GM23338 (cell line): Measurements from ENCODE around the gene LDHA. TPM values are rescaled to one million over a fixed set of nuclear protein-coding genes. Genes with fewer than 3 reads are reported as not detected.
"Not testable (repeated sequence)": the region's sequence is repeated elsewhere in the genome, so short reads cannot be mapped to it uniquely, and the experiment has no call there.

Experiments used
- ATAC-seq: fragments of 200-7000 bp; cut with Tn5 transposase; 3 replicates; pipeline ENCODE4 v1.9.1; 2020
- DNase-seq: peaks from one replicate; pipeline ENCODE4 v3.0.0-alpha.2; 2015; ENCODE audit warnings: low spot score
- H2AFZ ChIP-seq: fragments of 200-600 bp; sonication (generic); 2 replicates; pipeline ENCODE4 v1.8.0; 2016; ENCODE audit warnings: antibody characterized with exemption, mild to moderate bottlenecking, moderate library complexity
- H3F3A ChIP-seq: fragments of 200-600 bp; sonication (generic); replicated peaks from 2 replicates; pipeline ENCODE4 v1.8.0; 2017; ENCODE audit warnings: antibody characterized with exemption, mixed run types, low read depth
- H3K27ac ChIP-seq: fragments of 200-600 bp; sonication (generic); 2 replicates; pipeline ENCODE4 v1.6.1; 2016; ENCODE audit warnings: low read depth
- H3K27me3 ChIP-seq: fragments of 200-600 bp; sonication (generic); 2 replicates; pipeline ENCODE4 v1.8.0; 2016; ENCODE audit warnings: mild to moderate bottlenecking, mixed run types, moderate library complexity; ENCODE audit not compliant: insufficient read depth
- H3K36me3 ChIP-seq: fragments of 200-600 bp; sonication (generic); 2 replicates; pipeline ENCODE4 v1.8.0; 2016; ENCODE audit warnings: mild to moderate bottlenecking; ENCODE audit not compliant: insufficient read depth
- H3K4me1 ChIP-seq: fragments of 200-600 bp; sonication (generic); 2 replicates; pipeline ENCODE4 v1.8.0; 2016; ENCODE audit warnings: mild to moderate bottlenecking, moderate library complexity; ENCODE audit not compliant: insufficient read depth
- H3K4me2 ChIP-seq: fragments of 200-600 bp; sonication (generic); 2 replicates; pipeline ENCODE4 v1.7.1; 2017; ENCODE audit warnings: mixed run types
- H3K4me3 ChIP-seq: fragments of 200-600 bp; sonication (generic); 2 replicates; pipeline ENCODE4 v1.6.1; 2016; ENCODE audit warnings: mixed run types
- H3K79me2 ChIP-seq: fragments of 200-600 bp; sonication (generic); replicated peaks from 2 replicates; pipeline ENCODE4 v1.8.0; 2017; ENCODE audit warnings: mild to moderate bottlenecking; ENCODE audit not compliant: insufficient read depth
- H3K9me2 ChIP-seq: fragments of 200-600 bp; sonication (generic); 2 replicates; pipeline ENCODE4 v1.8.0; 2017; ENCODE audit not compliant: insufficient read depth
- H4K20me1 ChIP-seq: fragments of 200-600 bp; sonication (generic); replicated peaks from 2 replicates; pipeline ENCODE4 v1.8.0; 2017; ENCODE audit warnings: mild to moderate bottlenecking; ENCODE audit not compliant: insufficient read depth
- H3K27ac Mint-ChIP-seq: 2 replicates; pipeline ENCODE4 v1.8.0; 2020; ENCODE audit warnings: inconsistent platforms, mild to moderate bottlenecking, moderate library complexity, mixed read lengths
- H3K27me3 Mint-ChIP-seq: 3 replicates; pipeline ENCODE4 v1.8.0; 2022; ENCODE audit warnings: low read depth, mild to moderate bottlenecking, moderate library complexity, mixed read lengths, inconsistent platforms; ENCODE audit not compliant: insufficient read depth, poor library complexity
- H3K36me3 Mint-ChIP-seq: 3 replicates; pipeline ENCODE4 v1.8.0; 2021; ENCODE audit warnings: low read depth, mild to moderate bottlenecking, inconsistent platforms, moderate library complexity, mixed read lengths
- H3K4me1 Mint-ChIP-seq: 3 replicates; pipeline ENCODE4 v1.8.0; 2020; ENCODE audit warnings: mild to moderate bottlenecking, inconsistent platforms, mixed read lengths
- H3K4me3 Mint-ChIP-seq: 3 replicates; pipeline ENCODE4 v1.8.0; 2021; ENCODE audit warnings: moderate library complexity, mild to moderate bottlenecking, inconsistent platforms, mixed read lengths
- H3K9me3 Mint-ChIP-seq: 3 replicates; pipeline ENCODE4 v1.8.0; 2020; ENCODE audit warnings: moderate library complexity, mild to moderate bottlenecking, inconsistent platforms, mixed read lengths
- CREB1 ChIP-seq: fragments of 250-450 bp; sonication (Bioruptor Pico); IDR thresholded peaks from 2 replicates; pipeline ENCODE4 v1.5.0; 2020; ENCODE audit warnings: low read depth, mild to moderate bottlenecking, moderate library complexity
- EZH2 ChIP-seq: fragments of 200-600 bp; sonication (generic); IDR thresholded peaks from one replicate; pipeline ENCODE4 v1.8.0; 2017; ENCODE audit warnings: antibody characterized with exemption, mild to moderate bottlenecking, low read depth; ENCODE audit not compliant: unreplicated experiment
- JUNB ChIP-seq: IDR thresholded peaks from one replicate; pipeline ENCODE4 v1.6.1; 2016; ENCODE audit warnings: antibody characterized with exemption; ENCODE audit not compliant: unreplicated experiment
- STAT1 ChIP-seq: IDR thresholded peaks from one replicate; pipeline ENCODE4 v1.6.1; 2016; ENCODE audit warnings: antibody characterized with exemption; ENCODE audit not compliant: unreplicated experiment
- ZNF114 ChIP-seq: fragments of 250-450 bp; sonication (Bioruptor Pico); IDR thresholded peaks from 2 replicates; pipeline ENCODE4 v1.5.0; 2020; ENCODE audit warnings: mild to moderate bottlenecking, moderate library complexity
- ZNF331 ChIP-seq: fragments of 250-450 bp; sonication (Bioruptor Pico); IDR thresholded peaks from 2 replicates; pipeline ENCODE4 v1.5.0; 2020; ENCODE audit warnings: low read depth, mild to moderate bottlenecking, moderate library complexity
- polyA plus RNA-seq: library from polyadenylated mRNA; unstranded; fragments of >200 nt; fragmentation: Nextera tagmentation; extraction: Ambion mirVana; gene quantifications from 2 replicates; pipeline ENCODE4 v1.2.1, GENCODE V29; 2016
- total RNA-seq: library from RNA; depleted of rRNA; stranded (reverse); fragments of >200 nt; shearing (Covaris generic); gene quantifications from 2 replicates; pipeline ENCODE4 v1.2.3, GENCODE V29; 2014
- TF ChIP-seq, protein P1 (sequence below): fragments of 250-450 bp; sonication (Bioruptor Pico); IDR thresholded peaks from 2 replicates; pipeline ENCODE4 v1.5.0; 2020; ENCODE audit warnings: mild to moderate bottlenecking, moderate library complexity
- TF ChIP-seq, protein P2 (sequence below): IDR thresholded peaks from 2 replicates; pipeline ENCODE4 v1.6.1; 2016; ENCODE audit warnings: antibody characterized with exemption

The LDHA gene
- total and polyA plus RNA-seq, 2 experiments from 2014 or later, result 432 to 467 TPM

DNA sequence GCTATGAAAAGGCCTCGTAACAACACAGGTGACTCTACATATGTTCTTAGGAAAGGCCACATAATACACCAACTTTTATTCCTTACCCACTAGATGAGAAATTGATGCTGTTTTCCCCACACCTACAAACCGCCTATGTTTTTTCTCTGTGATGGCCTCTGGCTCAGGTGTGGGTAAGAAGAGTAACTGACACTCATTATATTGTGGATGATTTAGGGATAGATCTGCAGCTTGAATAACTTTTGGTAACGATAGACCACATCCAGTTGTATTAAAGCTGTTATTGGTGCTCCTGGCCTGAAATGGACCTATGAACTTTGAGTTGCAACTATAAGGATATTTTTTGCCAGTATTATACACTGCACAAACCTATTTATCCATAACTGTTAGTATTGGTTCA lies 3.6 kb downstream of the LDHA start (continued):
- TF ChIP-seq, protein P1, sequence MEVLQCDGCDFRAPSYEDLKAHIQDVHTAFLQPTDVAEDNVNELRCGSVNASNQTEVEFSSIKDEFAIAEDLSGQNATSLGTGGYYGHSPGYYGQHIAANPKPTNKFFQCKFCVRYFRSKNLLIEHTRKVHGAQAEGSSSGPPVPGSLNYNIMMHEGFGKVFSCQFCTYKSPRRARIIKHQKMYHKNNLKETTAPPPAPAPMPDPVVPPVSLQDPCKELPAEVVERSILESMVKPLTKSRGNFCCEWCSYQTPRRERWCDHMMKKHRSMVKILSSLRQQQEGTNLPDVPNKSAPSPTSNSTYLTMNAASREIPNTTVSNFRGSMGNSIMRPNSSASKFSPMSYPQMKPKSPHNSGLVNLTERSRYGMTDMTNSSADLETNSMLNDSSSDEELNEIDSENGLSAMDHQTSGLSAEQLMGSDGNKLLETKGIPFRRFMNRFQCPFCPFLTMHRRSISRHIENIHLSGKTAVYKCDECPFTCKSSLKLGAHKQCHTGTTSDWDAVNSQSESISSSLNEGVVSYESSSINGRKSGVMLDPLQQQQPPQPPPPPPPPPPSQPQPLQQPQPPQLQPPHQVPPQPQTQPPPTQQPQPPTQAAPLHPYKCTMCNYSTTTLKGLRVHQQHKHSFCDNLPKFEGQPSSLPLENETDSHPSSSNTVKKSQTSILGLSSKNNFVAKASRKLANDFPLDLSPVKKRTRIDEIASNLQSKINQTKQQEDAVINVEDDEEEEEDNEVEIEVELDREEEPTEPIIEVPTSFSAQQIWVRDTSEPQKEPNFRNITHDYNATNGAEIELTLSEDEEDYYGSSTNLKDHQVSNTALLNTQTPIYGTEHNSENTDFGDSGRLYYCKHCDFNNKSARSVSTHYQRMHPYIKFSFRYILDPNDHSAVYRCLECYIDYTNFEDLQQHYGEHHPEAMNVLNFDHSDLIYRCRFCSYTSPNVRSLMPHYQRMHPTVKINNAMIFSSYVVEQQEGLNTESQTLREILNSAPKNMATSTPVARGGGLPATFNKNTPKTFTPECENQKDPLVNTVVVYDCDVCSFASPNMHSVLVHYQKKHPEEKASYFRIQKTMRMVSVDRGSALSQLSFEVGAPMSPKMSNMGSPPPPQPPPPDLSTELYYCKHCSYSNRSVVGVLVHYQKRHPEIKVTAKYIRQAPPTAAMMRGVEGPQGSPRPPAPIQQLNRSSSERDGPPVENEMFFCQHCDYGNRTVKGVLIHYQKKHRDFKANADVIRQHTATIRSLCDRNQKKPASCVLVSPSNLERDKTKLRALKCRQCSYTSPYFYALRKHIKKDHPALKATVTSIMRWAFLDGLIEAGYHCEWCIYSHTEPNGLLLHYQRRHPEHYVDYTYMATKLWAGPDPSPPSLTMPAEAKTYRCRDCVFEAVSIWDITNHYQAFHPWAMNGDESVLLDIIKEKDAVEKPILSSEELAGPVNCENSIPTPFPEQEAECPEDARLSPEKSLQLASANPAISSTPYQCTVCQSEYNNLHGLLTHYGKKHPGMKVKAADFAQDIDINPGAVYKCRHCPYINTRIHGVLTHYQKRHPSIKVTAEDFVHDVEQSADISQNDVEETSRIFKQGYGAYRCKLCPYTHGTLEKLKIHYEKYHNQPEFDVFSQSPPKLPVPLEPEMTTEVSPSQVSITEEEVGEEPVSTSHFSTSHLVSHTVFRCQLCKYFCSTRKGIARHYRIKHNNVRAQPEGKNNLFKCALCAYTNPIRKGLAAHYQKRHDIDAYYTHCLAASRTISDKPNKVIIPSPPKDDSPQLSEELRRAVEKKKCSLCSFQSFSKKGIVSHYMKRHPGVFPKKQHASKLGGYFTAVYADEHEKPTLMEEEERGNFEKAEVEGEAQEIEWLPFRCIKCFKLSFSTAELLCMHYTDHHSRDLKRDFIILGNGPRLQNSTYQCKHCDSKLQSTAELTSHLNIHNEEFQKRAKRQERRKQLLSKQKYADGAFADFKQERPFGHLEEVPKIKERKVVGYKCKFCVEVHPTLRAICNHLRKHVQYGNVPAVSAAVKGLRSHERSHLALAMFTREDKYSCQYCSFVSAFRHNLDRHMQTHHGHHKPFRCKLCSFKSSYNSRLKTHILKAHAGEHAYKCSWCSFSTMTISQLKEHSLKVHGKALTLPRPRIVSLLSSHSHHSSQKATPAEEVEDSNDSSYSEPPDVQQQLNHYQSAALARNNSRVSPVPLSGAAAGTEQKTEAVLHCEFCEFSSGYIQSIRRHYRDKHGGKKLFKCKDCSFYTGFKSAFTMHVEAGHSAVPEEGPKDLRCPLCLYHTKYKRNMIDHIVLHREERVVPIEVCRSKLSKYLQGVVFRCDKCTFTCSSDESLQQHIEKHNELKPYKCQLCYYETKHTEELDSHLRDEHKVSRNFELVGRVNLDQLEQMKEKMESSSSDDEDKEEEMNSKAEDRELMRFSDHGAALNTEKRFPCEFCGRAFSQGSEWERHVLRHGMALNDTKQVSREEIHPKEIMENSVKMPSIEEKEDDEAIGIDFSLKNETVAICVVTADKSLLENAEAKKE, result no peak
- TF ChIP-seq JUNB (no peak), ZNF331 (CRISPR knock-in tag) (no peak)

DNA sequence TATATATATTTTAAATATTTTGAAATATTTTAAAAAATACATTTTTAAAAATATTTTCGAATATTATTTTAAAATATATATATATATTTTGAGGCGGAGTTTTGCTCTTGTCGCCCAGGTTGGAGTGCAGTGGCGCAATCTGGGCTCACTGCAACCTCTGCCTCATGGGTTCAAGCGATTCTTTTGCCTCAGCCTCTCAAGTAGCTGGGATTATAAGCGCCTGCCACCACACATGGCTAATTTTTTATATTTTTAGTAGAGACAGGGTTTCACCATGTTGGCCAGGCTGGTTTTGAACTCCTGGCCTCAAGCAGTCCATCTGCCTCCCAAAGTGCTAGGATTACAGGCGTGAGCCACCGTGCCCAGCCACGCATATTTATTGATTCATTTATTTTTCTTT lies 6.7 kb downstream of the LDHA start:
- peaks cover 20% of the 10 kb centered on the region for H3K79me2 ChIP-seq
- not testable (repeated sequence) for H3K9me3 Mint-ChIP-seq, ATAC-seq, H3K4me1 Mint-ChIP-seq, H3K27ac Mint-ChIP-seq, H3F3A ChIP-seq, H3K27me3 ChIP-seq, H3K9me2 ChIP-seq, H3K4me1 ChIP-seq, DNase-seq, H3K27me3 Mint-ChIP-seq, H3K27ac ChIP-seq, H3K4me3 ChIP-seq, H2AFZ ChIP-seq, H3K4me2 ChIP-seq, H3K4me3 Mint-ChIP-seq
- H3K36me3 Mint-ChIP-seq, result peaks cover 84% of the 10 kb centered on the region
- peaks cover 75% of the 10 kb centered on the region for H3K36me3 ChIP-seq
- peaks cover 18% of the 10 kb centered on the region for H4K20me1 ChIP-seq

DNA sequence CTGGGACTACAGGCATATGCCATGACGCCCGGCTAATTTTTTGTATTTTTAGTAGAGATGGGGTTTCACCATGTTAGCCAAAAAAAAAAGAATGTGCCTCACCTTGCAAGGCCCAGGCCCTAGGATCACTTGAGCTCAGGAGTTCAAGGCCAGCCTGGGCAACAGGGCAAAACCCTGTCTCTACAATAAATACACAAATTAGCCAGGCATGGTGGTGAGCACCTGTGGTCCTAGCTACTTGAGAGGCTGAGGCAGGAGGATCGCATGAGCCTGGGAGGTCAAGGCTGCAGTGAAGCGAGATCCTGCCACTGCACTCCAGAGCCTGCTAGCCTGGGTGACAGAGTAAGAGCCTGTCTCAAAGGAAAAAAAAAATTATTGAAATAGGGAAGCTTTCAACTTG lies 9.7 kb downstream of the LDHA start:
- ATAC-seq (no peak), DNase-seq (no peak)
- H3K27me3 ChIP-seq, result no peaks in the 10 kb centered on the region
- H3K27ac ChIP-seq, result no peak overlapping the region
- no peak overlapping the region for H3K4me2 ChIP-seq
- H3K79me2 ChIP-seq, result no peaks in the 10 kb centered on the region
- H3K27me3 Mint-ChIP-seq, result no peaks in the 10 kb centered on the region
- no peak overlapping the region for H2AFZ ChIP-seq
- no peaks in the 10 kb centered on the region for H3K4me1 Mint-ChIP-seq
- peaks cover 75% of the 10 kb centered on the region for H3K36me3 ChIP-seq
- H3K4me3 Mint-ChIP-seq, result no peak overlapping the region
- no peaks in the 10 kb centered on the region for H3K9me2 ChIP-seq
- H3K36me3 Mint-ChIP-seq, result peaks cover 78% of the 10 kb centered on the region
- H3K9me3 Mint-ChIP-seq, result no peaks in the 10 kb centered on the region
- no peak overlapping the region for H3K4me3 ChIP-seq
- H3F3A ChIP-seq, result 0 out of 2 replicates have a peak, but pooled peaks cover 3% of the 10 kb centered on the region
- peaks cover 16% of the 10 kb centered on the region for H4K20me1 ChIP-seq
- no peaks in the 10 kb centered on the region for H3K4me1 ChIP-seq
- H3K27ac Mint-ChIP-seq, result no peak overlapping the region
- no peak for TF ChIP-seq EZH2
- TF ChIP-seq, protein P2, sequence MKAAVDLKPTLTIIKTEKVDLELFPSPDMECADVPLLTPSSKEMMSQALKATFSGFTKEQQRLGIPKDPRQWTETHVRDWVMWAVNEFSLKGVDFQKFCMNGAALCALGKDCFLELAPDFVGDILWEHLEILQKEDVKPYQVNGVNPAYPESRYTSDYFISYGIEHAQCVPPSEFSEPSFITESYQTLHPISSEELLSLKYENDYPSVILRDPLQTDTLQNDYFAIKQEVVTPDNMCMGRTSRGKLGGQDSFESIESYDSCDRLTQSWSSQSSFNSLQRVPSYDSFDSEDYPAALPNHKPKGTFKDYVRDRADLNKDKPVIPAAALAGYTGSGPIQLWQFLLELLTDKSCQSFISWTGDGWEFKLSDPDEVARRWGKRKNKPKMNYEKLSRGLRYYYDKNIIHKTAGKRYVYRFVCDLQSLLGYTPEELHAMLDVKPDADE, result no peak
- TF ChIP-seq CREB1 (CRISPR knock-in tag), result no peak
- no peak for TF ChIP-seq ZNF114
- TF ChIP-seq STAT1, result no peak
